Transverse colon (tissue), 4 donors: ENCODE data around the gene ZBP1. TPM values are rescaled to one million over a fixed set of nuclear protein-coding genes. Genes with fewer than 3 reads are reported as not detected.

Experiments
- DNase-seq: peaks from one replicate; pipeline ENCODE4 v3.0.0-alpha.2; 2019
- H3K27ac ChIP-seq, 4 donors: fragments of 200-600 bp; sonication (generic); 2 replicates each; pipeline ENCODE4 v1.5.1; 2016 to 2018; ENCODE audit warnings: inconsistent platforms in 4 of 4
- H3K27me3 ChIP-seq: fragments of 200-600 bp; sonication (generic); 2 replicates; pipeline ENCODE4 v1.5.1; 2017; ENCODE audit warnings: inconsistent platforms
- H3K36me3 ChIP-seq, 4 donors: fragments of 200-600 bp; sonication (generic); 2 replicates each; pipeline ENCODE4 v1.5.1; 2017 to 2019; ENCODE audit warnings: inconsistent platforms in 4 of 4
- H3K4me1 ChIP-seq, 4 donors: fragments of 200-600 bp; sonication (generic); 2 replicates each; pipeline ENCODE4 v1.5.1; 2017 to 2020; ENCODE audit warnings: inconsistent platforms in 4 of 4
- H3K4me3 ChIP-seq, 4 donors: fragments of 200-600 bp; sonication (generic); 1 replicate in 1 of 4; 2 replicates in 3 of 4; pipeline versions ENCODE4 v1.5.1 to v1.6.1; 2017 to 2019; ENCODE audit warnings: inconsistent platforms in 4 of 4
- H3K9me3 ChIP-seq, 2 donors: fragments of 200-600 bp; sonication (generic); 2 replicates each; pipeline ENCODE4 v1.5.1; 2017 to 2019; ENCODE audit warnings: inconsistent platforms in 2 of 2
- CTCF ChIP-seq, 5 experiments: fragments of 200-600 bp in 3 of 5; fragments of 450-650 bp in 2 of 5; sonication (generic) in 3 of 5; IDR thresholded peaks; 1 replicate in 2 of 5; 2 replicates in 3 of 5; pipeline ENCODE4 v1.5.1; 2016 to 2017; ENCODE audit warnings: antibody characterized with exemption in 5 of 5, inconsistent platforms in 3 of 5, mild to moderate bottlenecking in 2 of 5, moderate library complexity in 1 of 5
- EP300 ChIP-seq: sonication (generic); formaldehyde crosslinking; IDR thresholded peaks from one replicate; pipeline ENCODE4 v1.6.1; 2017; ENCODE audit warnings: antibody characterized with exemption, low read depth
- POLR2A ChIP-seq: fragments of 450-650 bp; IDR thresholded peaks from one replicate; pipeline ENCODE4 v1.6.1; 2016; ENCODE audit warnings: antibody characterized with exemption, mild to moderate bottlenecking, moderate library complexity
- POLR2AphosphoS5 ChIP-seq, 3 donors: sonication (generic); formaldehyde crosslinking; IDR thresholded peaks; one replicate each; pipeline ENCODE4 v1.6.1; 2016; ENCODE audit warnings: antibody characterized with exemption in 3 of 3
- WGBS, 2 donors: methylation state at CpG; one replicate each; pipeline ENCODE4 v1.1.5; 2018; ENCODE audit warnings: low coverage in 1 of 2; 5-methylcytosine and 5-hydroxymethylcytosine counted together
- in situ Hi-C, 4 donors: fragments of 200-750 bp; cut with MboI; loops; one replicate each; pipeline versions ENCODE4 v1.15.0 to v1.15.1; 2017; ENCODE audit warnings: low sequenced_read_pairs in 3 of 4, low pct_ligation_motif_present in 1 of 4, low pct_unique_long_range_greater_than_20kb in 1 of 4
- intact Hi-C: fragments of 100-400 bp; cut with DNase I; formaldehyde crosslinking; loops from one replicate; pipeline ENCODE4 v1.15.1; 2023; ENCODE audit warnings: low total_unique reads
- total RNA-seq, 4 donors: library from RNA; depleted of rRNA; stranded (reverse); fragments of >200 nt; gene quantifications; one replicate each; pipeline ENCODE4 v1.1.0, GENCODE V29; 2016

Gene ZBP1
- total RNA-seq, 4 donors from 2014 or later = 1.6 to 4.4 TPM; not detected in 2

- TF ChIP-seq POLR2AphosphoS5 (IDR thresholded peaks at IDR 0.05) = no peak
- TF ChIP-seq CTCF (IDR thresholded peaks at IDR 0.05) = no peak
- TF ChIP-seq EP300 = no peak
- no peak for TF ChIP-seq POLR2A
- no peaks in the 10 kb centered on the region for H3K27me3 ChIP-seq
- WGBS, 2 donors = 64 to 100% methylated on average over 1 to 11 of the region's 11 CpGs
- no peak overlapping the region for H3K27ac ChIP-seq
- no peaks in the 10 kb centered on the region for H3K9me3 ChIP-seq
- no peak for DNase-seq
- no peaks in the 10 kb centered on the region for H3K36me3 ChIP-seq
- in situ Hi-C loops (loop anchor here in 1 of 4 donors (25.0 kb wide), 1 partner anchor 209 kb away; the partner anchor contains the start of gene RBM38), intact Hi-C loops (loop anchor here (10.0 kb wide), 1 partner anchor 222 kb away; no protein-coding TSS in a partner anchor)
- no peak overlapping the region for H3K4me3 ChIP-seq
- peaks cover 5 to 28% (median 26%) of the 10 kb centered on the region in 4 donors for H3K4me1 ChIP-seq
These were observed 23.9 kb downstream of the ZBP1 start for GRCh38 chr20:57596358-57596757.

- Histone ChIP-seq H3K27ac (no peak overlapping the region), H3K36me3 (no peaks in the 10 kb centered on the region), H3K27me3 (no peaks in the 10 kb centered on the region), H3K4me3 (no peak overlapping the region), H3K4me1 (peaks cover 5 to 34% (median 29%) of the 10 kb centered on the region in 4 donors), H3K9me3 (no peaks in the 10 kb centered on the region)
- DNase-seq = no peak
- 78% methylated on average over 25 of the region's 25 CpGs; no CpG with 5 or more reads in 1 of the 2 donors for WGBS, 2 donors
- TF ChIP-seq CTCF (IDR thresholded peaks at IDR 0.05) (no peak), POLR2AphosphoS5 (IDR thresholded peaks at IDR 0.05) (no peak)
- in situ Hi-C loops (loop anchor here in 1 of 4 donors (25.0 kb wide), 1 partner anchor 208 kb away; the partner anchor contains the start of gene RBM38), intact Hi-C loops (loop anchor here (2.0 to 10.0 kb wide), 3 partner anchors 81 to 615 kb away; no protein-coding TSS in a partner anchor)
These were observed 24.9 kb downstream of the ZBP1 start for GRCh38 chr20:57595041-57596030.

GRCh38 chr20:57594092-57594951 lies 25.9 kb downstream of the ZBP1 start:
- in situ Hi-C loops (loop anchor here (5.0 to 25.0 kb wide), 3 partner anchors 77 to 207 kb away; partner anchors contain the start of gene RBM38 (in 1 of the 4)), intact Hi-C loops (loop anchor here (2.0 to 10.0 kb wide), 3 partner anchors 80 to 616 kb away; no protein-coding TSS in a partner anchor)
- no peak for TF ChIP-seq POLR2AphosphoS5 (IDR thresholded peaks at IDR 0.05)
- no peak for TF ChIP-seq EP300
- TF ChIP-seq POLR2A = no peak
- TF ChIP-seq CTCF (IDR thresholded peaks at IDR 0.05) = peak; percentile 83 to 96 (median 91)
- Histone ChIP-seq H3K27me3 (no peaks in the 10 kb centered on the region), H3K9me3 (no peaks in the 10 kb centered on the region), H3K36me3 (no peaks in the 10 kb centered on the region), H3K4me1 (peaks cover 10 to 43% (median 37%) of the 10 kb centered on the region in 4 donors), H3K27ac (peak overlapping the region in 3 of 4 donors; percentile 3 to 61 (median 49)), H3K4me3 (no peak overlapping the region)
- DNase-seq = peak; percentile 57
- WGBS, 2 donors = 24 to 50% methylated on average over 7 to 26 of the region's 27 CpGs
